ENCODE measurements around the gene CLTCL1.

CLTCL1 gene

GRCh38 chr22:19131685-19132015, 159.9 kb downstream of the CLTCL1 start:
- Histone ChIP-seq H3K36me3 (ENCODE audit: control insufficient read depth, insufficient read depth, low read length) (no peaks in the 10 kb centered on the region), H3K9me3 (ENCODE audit: control insufficient read depth, low read length) (no peaks in the 10 kb centered on the region), H3K4me3 (ENCODE audit: low read length) (no peak overlapping the region), H3K9ac (ENCODE audit: low read length) (no peak overlapping the region), H3K4me1 (ENCODE audit: control insufficient read depth, insufficient read depth, low read length) (no peaks in the 10 kb centered on the region), H3K27me3 (ENCODE audit: control insufficient read depth, insufficient read depth, low read length) (no peaks in the 10 kb centered on the region)

- H3K27me3 ChIP-seq (ENCODE audit: control insufficient read depth, insufficient read depth, low read length) = no peaks in the 10 kb centered on the region
- H3K36me3 ChIP-seq (ENCODE audit: control insufficient read depth, insufficient read depth, low read length) = no peaks in the 10 kb centered on the region
- H3K4me3 ChIP-seq (ENCODE audit: low read length) = no peak within 1 kb of the TSS
- H3K9ac ChIP-seq (ENCODE audit: low read length) = no peak within 1 kb of the TSS
- H3K9me3 ChIP-seq (ENCODE audit: control insufficient read depth, low read length) = no peaks in the 10 kb centered on the region
- no peaks in the 10 kb centered on the region for H3K4me1 ChIP-seq (ENCODE audit: control insufficient read depth, insufficient read depth, low read length)
These were observed 160.4 kb downstream of the CLTCL1 start, which contains the start of gene TSSK2 for GRCh38 chr22:19130959-19131684. TSS of gene TSSK2 (plus strand) at chr22:19131308. CDS start at chr22:19131400, 92 bp downstream.

- peaks cover 3% of the 10 kb centered on the region for H3K27me3 ChIP-seq (ENCODE audit: control insufficient read depth, insufficient read depth, low read length)
- H3K9ac ChIP-seq (ENCODE audit: low read length) = no peak overlapping the region
- no peaks in the 10 kb centered on the region for H3K4me1 ChIP-seq (ENCODE audit: control insufficient read depth, insufficient read depth, low read length)
- no peaks in the 10 kb centered on the region for H3K36me3 ChIP-seq (ENCODE audit: control insufficient read depth, insufficient read depth, low read length)
- H3K4me3 ChIP-seq (ENCODE audit: low read length) = no peak overlapping the region
- no peaks in the 10 kb centered on the region for H3K9me3 ChIP-seq (ENCODE audit: control insufficient read depth, low read length)
These were observed 161.6 kb downstream of the CLTCL1 start for GRCh38 chr22:19129871-19130270.
